GM12875 (cell line): ENCODE results near the gene MIF.
"Not testable (repeated sequence)": the region's sequence is repeated elsewhere in the genome, so short reads cannot be mapped to it uniquely, and the experiment has no call there.

Experiments used
- H3K4me3 ChIP-seq: one replicate; pipeline ENCODE4 v1.5.1; 2011; ENCODE audit warnings: low read depth, low read length, control low read depth
- TF ChIP-seq, protein P1 (sequence below): IDR thresholded peaks from 2 replicates; pipeline ENCODE4 v1.5.1; 2011; ENCODE audit warnings: low read depth, mild to moderate bottlenecking, control low read depth, inconsistent platforms, low read length, moderate library complexity, borderline replicate concordance; ENCODE audit not compliant: insufficient read depth

MIF gene

DNA sequence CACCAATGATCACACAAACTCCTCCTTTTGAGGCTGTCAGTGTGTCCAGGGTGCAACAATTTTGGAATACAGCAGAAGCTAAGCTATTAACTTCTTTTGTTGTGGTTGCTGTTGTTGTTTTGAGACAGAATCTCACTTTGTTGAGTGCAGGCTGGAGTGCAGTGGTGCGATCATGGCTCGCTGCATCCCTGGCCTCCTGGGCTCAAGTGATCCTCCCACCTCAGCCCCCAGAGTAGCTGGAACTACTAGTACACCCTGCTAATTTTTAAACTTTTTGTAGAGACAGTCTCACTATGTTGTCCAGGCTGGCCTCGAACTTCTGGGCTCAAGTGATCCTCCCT is 44.8 kb downstream of the MIF start:
- no peak overlapping the region for H3K4me3 ChIP-seq
- TF ChIP-seq, protein P1, sequence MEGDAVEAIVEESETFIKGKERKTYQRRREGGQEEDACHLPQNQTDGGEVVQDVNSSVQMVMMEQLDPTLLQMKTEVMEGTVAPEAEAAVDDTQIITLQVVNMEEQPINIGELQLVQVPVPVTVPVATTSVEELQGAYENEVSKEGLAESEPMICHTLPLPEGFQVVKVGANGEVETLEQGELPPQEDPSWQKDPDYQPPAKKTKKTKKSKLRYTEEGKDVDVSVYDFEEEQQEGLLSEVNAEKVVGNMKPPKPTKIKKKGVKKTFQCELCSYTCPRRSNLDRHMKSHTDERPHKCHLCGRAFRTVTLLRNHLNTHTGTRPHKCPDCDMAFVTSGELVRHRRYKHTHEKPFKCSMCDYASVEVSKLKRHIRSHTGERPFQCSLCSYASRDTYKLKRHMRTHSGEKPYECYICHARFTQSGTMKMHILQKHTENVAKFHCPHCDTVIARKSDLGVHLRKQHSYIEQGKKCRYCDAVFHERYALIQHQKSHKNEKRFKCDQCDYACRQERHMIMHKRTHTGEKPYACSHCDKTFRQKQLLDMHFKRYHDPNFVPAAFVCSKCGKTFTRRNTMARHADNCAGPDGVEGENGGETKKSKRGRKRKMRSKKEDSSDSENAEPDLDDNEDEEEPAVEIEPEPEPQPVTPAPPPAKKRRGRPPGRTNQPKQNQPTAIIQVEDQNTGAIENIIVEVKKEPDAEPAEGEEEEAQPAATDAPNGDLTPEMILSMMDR = no peak

DNA sequence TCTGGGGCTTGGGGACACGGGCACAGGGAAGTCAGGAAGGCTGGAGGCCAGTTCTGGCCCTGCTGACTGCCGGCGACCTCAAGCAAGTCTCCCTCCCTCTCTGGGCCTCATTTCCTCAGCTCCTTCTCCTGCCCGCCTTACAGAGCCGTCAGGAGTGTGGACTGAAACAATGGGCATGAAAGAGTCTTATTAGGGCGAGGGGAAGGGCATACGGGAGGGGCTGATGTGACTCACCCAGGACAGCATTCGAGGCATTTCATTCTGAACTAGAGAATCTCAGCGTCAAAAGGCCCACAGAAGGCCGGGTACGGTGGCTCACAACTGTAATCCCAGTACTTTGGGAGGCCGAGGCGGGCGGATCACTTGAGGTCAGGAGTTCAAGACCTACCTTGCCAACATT is 46.0 kb downstream of the MIF start:
- H3K4me3 ChIP-seq = not testable (repeated sequence)
